ENCODE results near the gene PIK3R5.
A peak's percentile ranks its signal among the peaks of the same experiment; 100 is the strongest.

The PIK3R5 gene

DNA sequence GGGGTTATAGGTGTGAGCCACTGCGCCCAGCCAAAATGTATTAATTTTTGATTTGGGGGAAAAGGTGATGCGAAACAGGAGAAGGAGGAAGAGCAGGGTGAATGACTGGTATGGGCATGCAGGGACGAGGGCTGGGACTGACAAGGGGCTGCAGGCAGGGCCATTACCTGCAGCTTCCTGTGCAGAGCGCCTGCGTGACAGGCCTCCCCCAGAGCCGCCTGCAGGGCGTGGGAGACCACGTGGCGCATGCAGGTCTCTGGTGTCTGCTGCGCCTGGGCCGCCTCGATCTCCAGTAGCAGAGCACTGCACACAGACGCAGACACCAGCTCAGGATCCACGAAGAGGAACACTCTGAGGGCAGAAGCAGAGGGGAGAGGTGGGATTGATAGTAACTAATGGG lies 130.4 kb downstream of the PIK3R5 start:
- TF ChIP-seq, protein P1, sequence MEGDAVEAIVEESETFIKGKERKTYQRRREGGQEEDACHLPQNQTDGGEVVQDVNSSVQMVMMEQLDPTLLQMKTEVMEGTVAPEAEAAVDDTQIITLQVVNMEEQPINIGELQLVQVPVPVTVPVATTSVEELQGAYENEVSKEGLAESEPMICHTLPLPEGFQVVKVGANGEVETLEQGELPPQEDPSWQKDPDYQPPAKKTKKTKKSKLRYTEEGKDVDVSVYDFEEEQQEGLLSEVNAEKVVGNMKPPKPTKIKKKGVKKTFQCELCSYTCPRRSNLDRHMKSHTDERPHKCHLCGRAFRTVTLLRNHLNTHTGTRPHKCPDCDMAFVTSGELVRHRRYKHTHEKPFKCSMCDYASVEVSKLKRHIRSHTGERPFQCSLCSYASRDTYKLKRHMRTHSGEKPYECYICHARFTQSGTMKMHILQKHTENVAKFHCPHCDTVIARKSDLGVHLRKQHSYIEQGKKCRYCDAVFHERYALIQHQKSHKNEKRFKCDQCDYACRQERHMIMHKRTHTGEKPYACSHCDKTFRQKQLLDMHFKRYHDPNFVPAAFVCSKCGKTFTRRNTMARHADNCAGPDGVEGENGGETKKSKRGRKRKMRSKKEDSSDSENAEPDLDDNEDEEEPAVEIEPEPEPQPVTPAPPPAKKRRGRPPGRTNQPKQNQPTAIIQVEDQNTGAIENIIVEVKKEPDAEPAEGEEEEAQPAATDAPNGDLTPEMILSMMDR (IDR thresholded peaks at IDR 0.05; ENCODE audit: borderline replicate concordance, control extremely low read depth, extremely low read depth, insufficient read depth, missing control alignments), result no peak
- in situ Hi-C loops (cut with MboI; ENCODE audit: low sequenced_read_pairs, unreplicated experiment), result no loop called here
- no peak for DNase-seq (ENCODE audit: low spot score)

DNA sequence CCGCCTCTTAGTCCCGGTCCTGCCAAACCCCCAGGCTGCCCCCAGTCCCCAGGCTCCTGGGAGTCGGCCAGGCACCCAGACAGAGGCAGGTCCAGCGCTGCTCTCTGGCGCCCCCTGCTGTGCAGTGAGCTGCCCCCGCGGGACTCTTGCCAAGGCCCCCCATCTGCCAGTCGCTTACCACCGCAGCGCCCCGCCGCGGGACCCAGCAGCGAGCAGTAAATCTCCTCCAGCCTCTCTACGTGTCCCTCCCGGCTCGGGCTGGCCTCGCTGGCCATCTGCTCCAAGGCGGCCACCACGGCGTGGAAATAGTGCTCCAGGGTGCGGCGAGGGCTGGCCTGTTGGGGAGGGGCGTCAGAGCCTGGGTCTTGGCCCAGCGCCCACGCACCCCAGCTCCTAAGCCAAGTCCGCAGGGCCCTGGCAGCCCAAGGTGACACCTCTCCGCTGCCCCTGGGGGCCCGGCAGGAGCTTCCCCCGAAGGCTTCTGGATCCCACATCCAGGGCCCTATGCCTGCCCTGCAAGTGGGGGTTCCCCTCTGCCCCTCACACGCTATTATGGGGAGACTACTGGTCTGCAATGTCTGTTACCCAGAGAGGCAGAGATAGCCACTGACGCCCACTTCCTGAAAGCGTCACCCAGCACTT lies 132.7 kb downstream of the PIK3R5 start:
- in situ Hi-C loops (cut with MboI; ENCODE audit: low sequenced_read_pairs, unreplicated experiment), result no loop called here
- TF ChIP-seq, protein P1 (IDR thresholded peaks at IDR 0.05; ENCODE audit: borderline replicate concordance, control extremely low read depth, extremely low read depth, insufficient read depth, missing control alignments), result peak; percentile 42
- DNase-seq (ENCODE audit: low spot score), result peak; percentile 66

DNA sequence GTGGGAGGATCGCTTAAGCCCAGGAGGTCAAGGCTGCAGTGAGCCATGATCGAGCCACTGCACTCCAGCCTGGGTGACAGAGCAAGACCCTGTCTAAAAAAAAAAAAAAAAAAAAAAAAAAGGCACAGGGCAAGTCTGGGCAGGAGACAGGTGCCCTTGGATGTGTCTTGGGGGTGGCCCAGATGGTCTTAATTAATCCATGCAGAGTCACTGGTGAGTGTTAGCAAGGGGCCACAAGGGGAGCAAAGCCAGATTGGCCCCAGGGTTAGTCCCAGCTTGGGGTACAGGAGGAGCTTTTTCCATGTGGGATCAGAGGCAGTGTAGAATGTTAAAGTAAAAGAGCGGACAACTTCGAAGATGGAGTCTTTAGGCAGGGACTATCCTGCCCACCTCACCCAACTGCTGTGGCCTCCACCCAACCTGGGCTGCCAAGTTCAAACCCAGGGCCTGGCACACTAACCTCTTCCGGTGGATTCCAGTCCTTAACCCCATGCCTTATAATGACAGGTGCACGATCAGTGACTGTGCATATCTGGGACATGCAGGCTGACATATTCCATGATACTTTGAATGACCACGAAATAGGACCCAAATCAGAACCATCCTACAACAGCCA lies 134.2 kb downstream of the PIK3R5 start:
- in situ Hi-C loops (cut with MboI; ENCODE audit: low sequenced_read_pairs, unreplicated experiment), result no loop called here
- TF ChIP-seq, protein P1 (IDR thresholded peaks at IDR 0.05; ENCODE audit: borderline replicate concordance, control extremely low read depth, extremely low read depth, insufficient read depth, missing control alignments), result no peak
- no peak for DNase-seq (ENCODE audit: low spot score)

DNA sequence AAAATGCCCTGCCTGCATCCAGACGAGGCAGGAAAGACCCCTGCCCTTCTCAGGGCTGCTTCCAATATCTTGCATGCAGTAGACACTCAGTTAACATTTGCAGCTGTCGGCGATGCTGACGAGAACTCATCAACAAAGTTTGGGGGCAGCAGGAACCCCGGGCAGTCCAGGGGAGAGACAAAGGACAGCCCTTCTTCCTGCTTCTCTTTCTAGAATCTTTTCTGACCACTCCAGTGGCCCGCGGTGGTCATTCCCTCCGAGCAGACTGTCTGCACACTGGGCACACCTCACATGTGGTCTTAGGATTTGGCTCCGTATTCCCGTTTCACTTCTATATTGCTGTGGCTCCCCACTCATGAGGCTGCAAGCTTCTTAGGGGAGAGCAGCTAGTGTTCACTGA lies 135.4 kb downstream of the PIK3R5 start:
- no peak for DNase-seq (ENCODE audit: low spot score)
- in situ Hi-C loops (cut with MboI; ENCODE audit: low sequenced_read_pairs, unreplicated experiment), result no loop called here
- TF ChIP-seq, protein P1 (IDR thresholded peaks at IDR 0.05; ENCODE audit: borderline replicate concordance, control extremely low read depth, extremely low read depth, insufficient read depth, missing control alignments), result no peak

DNA sequence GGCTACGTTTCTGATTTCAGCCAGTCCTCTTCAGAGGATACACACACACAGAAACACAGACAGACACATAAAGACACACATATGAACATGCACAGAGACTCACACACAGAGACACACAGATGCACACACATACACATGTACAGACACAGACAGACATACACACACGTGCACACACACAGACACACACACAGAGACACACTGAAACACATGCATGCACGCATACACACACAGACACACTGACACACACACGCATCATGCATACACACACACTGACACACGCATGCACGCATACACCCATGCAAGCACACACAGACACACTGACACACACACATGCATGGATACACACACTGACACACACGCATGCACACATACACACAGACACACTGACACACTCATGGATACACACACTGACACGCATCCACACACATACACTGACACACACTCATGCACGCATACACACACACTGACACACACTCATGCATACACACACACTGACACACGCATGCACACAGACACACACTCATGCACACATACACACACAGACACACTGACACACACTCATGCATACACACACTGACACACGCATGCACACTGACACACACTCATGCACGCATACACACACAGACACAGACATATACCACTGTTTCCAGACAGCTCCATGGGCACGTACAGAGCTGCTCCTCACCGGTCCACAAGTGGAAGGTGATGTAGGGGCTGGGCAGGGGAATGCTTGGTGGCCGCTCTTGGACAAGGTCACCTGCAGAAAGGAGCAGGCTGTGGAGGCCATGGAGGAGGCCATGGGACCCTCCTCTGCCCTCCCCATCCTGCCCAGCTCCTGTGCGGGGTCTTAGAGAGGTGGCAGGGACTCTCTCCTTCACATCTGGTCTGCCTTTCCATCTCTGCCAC lies 136.2 kb downstream of the PIK3R5 start:
- DNase-seq (ENCODE audit: low spot score), result no peak
- TF ChIP-seq, protein P1 (IDR thresholded peaks at IDR 0.05; ENCODE audit: borderline replicate concordance, control extremely low read depth, extremely low read depth, insufficient read depth, missing control alignments), result no peak
- in situ Hi-C loops (cut with MboI; ENCODE audit: low sequenced_read_pairs, unreplicated experiment), result no loop called here
